K562 (cell line): ENCODE measurements around the gene SHFL. TPM values are rescaled to one million over a fixed set of nuclear protein-coding genes. Genes with fewer than 3 reads are reported as not detected.

Experiments
- ATAC-seq: fragments of 200-7000 bp; cut with Tn5 transposase; 3 replicates; pipeline ENCODE4 v1.9.1; 2020; ENCODE audit warnings: moderate library complexity
- BruUV-seq: library from RNA; stranded (reverse); fragments of 400-500 nt; replicated peaks from 2 replicates; lab custom pipeline; 2021; lab: Mats Ljungman, UMichigan
- CTCF ChIA-PET: fragments of 300-600 bp; formaldehyde crosslinking; extraction: SDS; loops from one replicate; lab custom pipeline; 2021; ENCODE audit warnings: low intra/inter-chr PET ratio; lab: Yijun Ruan, JAX
- POLR2A ChIA-PET: fragments of 300-600, 350-650 bp; sonication (Branson Sonifier 250); formaldehyde crosslinking; extraction: SDS; loops from one replicate; lab custom pipeline; 2021; ENCODE audit warnings: antibody characterized with exemption, inconsistent platforms; lab: Yijun Ruan, JAX
- DNase-seq, 4 experiments: peaks; one replicate each; pipeline versions ENCODE4 v3.0.0 to v3.0.0-alpha.2; 2011 to 2018; ENCODE audit warnings: low spot score in 3 of 4, mixed read lengths in 3 of 4; ENCODE audit errors: extremely low read depth in 1 of 4
- FAIRE-seq: peaks from 2 replicates; lab custom pipeline; 2011; peaks lifted over from hg19 to GRCh38; lab: Jason Lieb, UNC
- H2AFZ ChIP-seq: 2 replicates; pipeline ENCODE4 v1.6.0; 2011; ENCODE audit warnings: low read depth, low read length, control low read depth, inconsistent platforms
- H3K27ac ChIP-seq: fragments of 200-600 bp; 3 replicates; pipeline ENCODE4 v1.8.0; 2011; ENCODE audit warnings: low read depth, mild to moderate bottlenecking, control low read depth, inconsistent platforms, low read length, moderate library complexity, mixed read lengths; ENCODE audit errors: extremely low read depth
- H3K27me3 ChIP-seq, 2 experiments: fragments of 300-600 bp in 1 of 2; 2 replicates in 1 of 2; 3 replicates in 1 of 2; pipeline versions ENCODE4 v1.6.0 to v1.8.0; 2011; ENCODE audit warnings: inconsistent platforms in 2 of 2, low read length in 2 of 2, mild to moderate bottlenecking in 1 of 2, mixed read lengths in 1 of 2, moderate library complexity in 1 of 2; ENCODE audit not compliant: control insufficient read depth in 2 of 2, insufficient read depth in 2 of 2
- H3K36me3 ChIP-seq: fragments of 300-600 bp; 3 replicates; pipeline ENCODE4 v1.8.0; 2011; ENCODE audit warnings: mild to moderate bottlenecking, low read length, inconsistent platforms; ENCODE audit not compliant: control insufficient read depth, insufficient read depth
- H3K4me1 ChIP-seq, 2 experiments: fragments of 200-600 bp in 1 of 2; replicated peaks in 1 of 2; 2 replicates in 1 of 2; 3 replicates in 1 of 2; pipeline versions ENCODE4 v1.5.1 to v1.8.0; 2011; ENCODE audit warnings: inconsistent platforms in 2 of 2, low read length in 2 of 2, mild to moderate bottlenecking in 1 of 2, mixed read lengths in 1 of 2, moderate library complexity in 1 of 2; ENCODE audit not compliant: control insufficient read depth in 2 of 2, insufficient read depth in 2 of 2
- H3K4me2 ChIP-seq: 2 replicates; pipeline ENCODE4 v1.6.1; 2011; ENCODE audit warnings: low read length, control low read depth, inconsistent platforms, mixed read lengths; ENCODE audit not compliant: insufficient read depth
- H3K4me3 ChIP-seq: fragments of 200-600 bp; sonication (generic), shearing (Covaris generic); 2 replicates; pipeline ENCODE4 v1.5.1; 2016; ENCODE audit warnings: control low read depth, inconsistent platforms
- H3K79me2 ChIP-seq: fragments of 200-600 bp; 3 replicates; pipeline ENCODE4 v1.8.0; 2011; ENCODE audit warnings: low read length, inconsistent platforms; ENCODE audit not compliant: control insufficient read depth, insufficient read depth
- H3K9ac ChIP-seq, 2 experiments: 2 replicates each; pipeline versions ENCODE4 v1.6.0 to v1.6.1; 2011; ENCODE audit warnings: low read depth in 2 of 2, low read length in 2 of 2, control low read depth in 1 of 2, inconsistent platforms in 1 of 2, mild to moderate bottlenecking in 1 of 2, mixed read lengths in 1 of 2; ENCODE audit not compliant: insufficient read depth in 1 of 2
- H3K9me1 ChIP-seq: one replicate; pipeline ENCODE4 v1.6.0; 2011; ENCODE audit warnings: inconsistent platforms, mild to moderate bottlenecking, low read length, moderate library complexity; ENCODE audit not compliant: control insufficient read depth, insufficient read depth
- H3K9me3 ChIP-seq: replicated peaks from 2 replicates; pipeline ENCODE4 v1.5.1; 2011; ENCODE audit warnings: low read depth, low read length, inconsistent platforms; ENCODE audit not compliant: control insufficient read depth, insufficient read depth
- H4K20me1 ChIP-seq: replicated peaks from 2 replicates; pipeline ENCODE4 v1.6.1; 2011; ENCODE audit warnings: low read length, inconsistent platforms, mixed read lengths; ENCODE audit not compliant: control insufficient read depth, insufficient read depth
- ARHGAP35 ChIP-seq: fragments of 450-650 bp; IDR thresholded peaks from 2 replicates; pipeline ENCODE4 v1.6.1; 2018; ENCODE audit not compliant: partially characterized antibody
- FUS ChIP-seq: fragments of 200-400 bp; formaldehyde crosslinking; optimal IDR thresholded peaks from 2 replicates; pipeline ENCODE3; 2017; ENCODE audit warnings: low read depth, low read length
- GTF2A2 ChIP-seq: IDR thresholded peaks from 2 replicates; pipeline ENCODE4 v1.6.1; 2016; ENCODE audit warnings: mild to moderate bottlenecking, missing genetic modification characterization, missing compliant biosample characterization
- HMG20B ChIP-seq: fragments of 250-450 bp; sonication (Bioruptor Pico); IDR thresholded peaks from 2 replicates; pipeline ENCODE4 v1.5.0; 2021; ENCODE audit warnings: mild to moderate bottlenecking
- MTF1 ChIP-seq: fragments of 250-450 bp; sonication (Bioruptor Pico); IDR thresholded peaks from 2 replicates; pipeline ENCODE4 v1.9.0; 2021; ENCODE audit warnings: moderate library complexity, mild to moderate bottlenecking, inconsistent platforms, borderline replicate concordance
- PURB ChIP-seq: sonication (generic); formaldehyde crosslinking; IDR thresholded peaks from 2 replicates; pipeline ENCODE4 v1.9.0; 2021; ENCODE audit warnings: low read depth, mild to moderate bottlenecking, missing genetic modification reagents
- SLC30A9 ChIP-seq: fragments of 250-450 bp; sonication (Bioruptor Pico); IDR thresholded peaks from 2 replicates; pipeline ENCODE4 v1.8.0; 2022; ENCODE audit warnings: mild to moderate bottlenecking, moderate library complexity
- ZBTB26 ChIP-seq: fragments of 450-650 bp; formaldehyde crosslinking; IDR thresholded peaks from 2 replicates; pipeline ENCODE4 v1.4.0; 2022; ENCODE audit warnings: missing genetic modification characterization
- ZNF586 ChIP-seq: fragments of 450-650 bp; formaldehyde crosslinking; conservative IDR thresholded peaks from 2 replicates; pipeline ENCODE4 v1.4.0; 2020; ENCODE audit warnings: mild to moderate bottlenecking, moderate library complexity
- ZNF699 ChIP-seq: fragments of 250-450 bp; sonication (Bioruptor Pico); IDR thresholded peaks from 2 replicates; pipeline ENCODE4 v1.8.0; 2021; ENCODE audit warnings: mild to moderate bottlenecking, moderate library complexity; ENCODE audit not compliant: insufficient replicate concordance
- WGBS: fragments of 100-300 bp; shearing (Covaris generic); methylation state at CpG from one replicate; pipeline ENCODE4 v1.1.6; 2016; ENCODE audit warnings: low coverage, mixed read lengths; ENCODE audit not compliant: insufficient coverage; ENCODE audit errors: missing lambda C conversion rate; 5-methylcytosine and 5-hydroxymethylcytosine counted together
- in situ Hi-C: fragments of 300-500 bp; cut with MboI; formaldehyde crosslinking; loops from 4 replicates; pipeline ENCODE4 v1.15.0; 2018; ENCODE audit warnings: inconsistent platforms, mixed read lengths
- intact Hi-C: fragments of 100-400 bp; cut with micrococcal nuclease; formaldehyde crosslinking; loops from 2 replicates; pipeline ENCODE4 v1.14.2; 2022
- polyA plus RNA-seq, 8 experiments: library from polyadenylated mRNA; depleted of rRNA in 4 of 8; stranded (reverse) in 5 of 8; unstranded in 3 of 8; fragments of >200 nt; fragmentation: Nextera tagmentation in 2 of 8; fragmentation: Illumina TruSeq in 1 of 8; extraction: Ambion mirVana in 2 of 8; extraction: Trizol in 1 of 8; gene quantifications; 2 replicates each; pipeline versions ENCODE4 v1.2.1 to v1.2.3, GENCODE V29; 2011 to 2014; ENCODE audit warnings: inconsistent platforms in 1 of 8, missing spikeins in 1 of 8
- total RNA-seq, 7 experiments: library from RNA; depleted of rRNA in 6 of 7; stranded (reverse); fragments of >200 nt in 6 of 7; fragmentation: Illumina TruSeq in 2 of 7; extraction: Trizol in 2 of 7; gene quantifications; 2 replicates each; pipeline versions ENCODE4 v1.2.1 to v1.2.3, GENCODE V29; 2011 to 2021; ENCODE audit warnings: low replicate concordance in 1 of 7

SHFL gene
- total and polyA plus RNA-seq, 9 of the 15 experiments (the other 6 are each of a cell fraction or from before 2014, with no cell fraction given): 1.5 to 25.7 (median 13.0) TPM

GRCh38 chr19:10043286-10043927 is 42.7 kb upstream of the SHFL start:
- H3K27me3 ChIP-seq: peaks cover 0 to 22% of the 10 kb centered on the region in 2 experiments; a peak in 2 of 5 replicates
- H3K9ac ChIP-seq: no peak overlapping the region
- intact Hi-C loops: no loop called here
- ChIA-PET POLR2A (interaction anchor here (0.6 to 1.0 kb wide), 2 partner anchors 8 to 39 kb away, joined by 3 to 4 read pairs; no protein-coding TSS in a partner anchor), CTCF (no interaction called here)
- H3K4me1 ChIP-seq: no peaks in the 10 kb centered on the region
- no peak overlapping the region for H3K4me2 ChIP-seq
- BruUV-seq: no TSS peak
- no peaks in the 10 kb centered on the region for H4K20me1 ChIP-seq
- TF ChIP-seq FUS: no peak
- TF ChIP-seq ZNF699 (CRISPR knock-in tag): no peak
- TF ChIP-seq MTF1 (CRISPR knock-in tag): no peak
- no peak for TF ChIP-seq ZNF586
- no peak for TF ChIP-seq HMG20B (CRISPR knock-in tag)
- TF ChIP-seq ZBTB26 (CRISPR knock-in tag): no peak
- no peak for TF ChIP-seq GTF2A2 (tag)
- TF ChIP-seq PURB (CRISPR knock-in tag): no peak
- no peak for TF ChIP-seq ARHGAP35
- TF ChIP-seq SLC30A9 (CRISPR knock-in tag): no peak
- TF ChIP-seq, all 486 proteins: peak for 0
- Histone ChIP-seq H3K79me2 (no peaks in the 10 kb centered on the region), H3K27ac (no peak overlapping the region), H3K9me3 (no peaks in the 10 kb centered on the region), H2AFZ (no peak overlapping the region), H3K4me3 (no peak overlapping the region), H3K36me3 (no peaks in the 10 kb centered on the region), H3K9me1 (no peaks in the 10 kb centered on the region)
- no peak for ATAC-seq
- no peak for DNase-seq
- WGBS: 1% methylated on average over 4 of the region's 4 CpGs
- in situ Hi-C loops: no loop called here
- no peak for FAIRE-seq
